Measurements from ENCODE around the gene RMDN2.

RMDN2 gene, protein sequence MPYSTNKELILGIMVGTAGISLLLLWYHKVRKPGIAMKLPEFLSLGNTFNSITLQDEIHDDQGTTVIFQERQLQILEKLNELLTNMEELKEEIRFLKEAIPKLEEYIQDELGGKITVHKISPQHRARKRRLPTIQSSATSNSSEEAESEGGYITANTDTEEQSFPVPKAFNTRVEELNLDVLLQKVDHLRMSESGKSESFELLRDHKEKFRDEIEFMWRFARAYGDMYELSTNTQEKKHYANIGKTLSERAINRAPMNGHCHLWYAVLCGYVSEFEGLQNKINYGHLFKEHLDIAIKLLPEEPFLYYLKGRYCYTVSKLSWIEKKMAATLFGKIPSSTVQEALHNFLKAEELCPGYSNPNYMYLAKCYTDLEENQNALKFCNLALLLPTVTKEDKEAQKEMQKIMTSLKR

DNA sequence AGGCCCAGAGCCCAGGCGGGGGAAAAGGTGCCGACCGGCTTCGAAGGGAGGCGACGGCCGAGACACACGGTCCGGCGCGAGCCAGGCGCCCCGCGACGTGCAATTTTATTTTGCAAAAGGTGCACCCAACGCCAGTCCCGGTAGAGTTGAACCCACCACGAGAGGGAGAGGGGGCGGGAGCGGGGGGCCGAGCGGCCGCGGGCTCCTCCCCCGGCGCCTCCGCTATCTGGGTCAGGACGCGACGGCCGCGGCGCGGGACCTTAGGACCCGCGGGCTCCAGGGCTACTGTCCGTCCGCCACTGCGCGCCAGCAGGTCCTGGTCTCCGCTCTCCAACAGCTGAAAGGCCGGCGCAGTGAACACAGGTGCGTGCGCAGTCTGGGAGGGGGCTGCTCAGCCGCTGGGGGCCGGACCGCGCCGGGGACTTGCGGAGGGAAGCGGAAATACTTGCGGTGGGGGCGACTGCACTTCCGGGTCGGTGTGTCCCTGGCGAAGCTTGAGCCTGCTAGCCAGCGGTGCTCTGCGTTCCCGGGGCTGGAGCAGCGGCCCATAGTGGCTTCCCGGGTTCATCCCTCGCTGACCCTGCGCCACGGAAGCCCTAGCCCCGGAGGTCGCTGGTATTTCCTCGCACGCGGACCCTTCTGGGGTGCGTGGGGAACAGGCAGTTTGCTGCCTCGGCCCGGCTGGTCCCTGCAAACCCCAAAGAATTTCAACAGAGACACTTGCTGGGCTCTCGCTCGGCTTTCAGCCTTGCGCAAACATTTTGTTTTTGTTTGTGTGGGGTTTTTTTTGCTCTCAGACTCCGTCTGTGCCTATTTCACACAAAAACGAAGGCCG, at the start of gene RMDN2:
RMDN2 (plus strand) TSS at position 225 of the 835 bp plus-strand sequence. CDS start 3,991 bp downstream, outside the sequence.
- peak; percentile 63 to 75 for DNase-seq

DNA sequence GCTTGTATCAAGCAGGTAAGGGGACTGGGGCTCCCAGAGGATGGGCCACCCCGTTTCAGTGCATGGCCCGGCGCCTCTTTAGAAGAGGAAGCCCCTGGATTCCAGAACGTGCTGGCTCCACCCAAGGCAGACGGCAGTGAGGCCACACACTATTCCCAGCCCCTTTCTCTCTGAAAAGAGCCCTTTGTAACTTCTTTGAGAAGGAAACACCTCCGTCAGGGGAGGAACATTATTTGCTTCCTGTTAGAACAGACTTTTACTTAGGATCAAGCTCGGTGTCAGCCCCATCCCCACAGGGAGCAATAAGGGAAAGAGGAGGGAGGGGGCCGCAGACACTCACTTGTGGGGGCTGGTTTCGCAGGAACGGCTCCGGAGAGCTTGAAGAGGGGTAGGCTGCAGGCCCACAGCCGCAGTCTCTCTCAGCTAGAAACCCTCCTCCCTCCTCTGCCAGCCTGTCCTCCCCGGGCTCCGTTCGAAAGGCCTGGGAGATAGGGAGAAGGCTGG, 49.6 kb upstream of the RMDN2 start:
- no peak for DNase-seq

DNA sequence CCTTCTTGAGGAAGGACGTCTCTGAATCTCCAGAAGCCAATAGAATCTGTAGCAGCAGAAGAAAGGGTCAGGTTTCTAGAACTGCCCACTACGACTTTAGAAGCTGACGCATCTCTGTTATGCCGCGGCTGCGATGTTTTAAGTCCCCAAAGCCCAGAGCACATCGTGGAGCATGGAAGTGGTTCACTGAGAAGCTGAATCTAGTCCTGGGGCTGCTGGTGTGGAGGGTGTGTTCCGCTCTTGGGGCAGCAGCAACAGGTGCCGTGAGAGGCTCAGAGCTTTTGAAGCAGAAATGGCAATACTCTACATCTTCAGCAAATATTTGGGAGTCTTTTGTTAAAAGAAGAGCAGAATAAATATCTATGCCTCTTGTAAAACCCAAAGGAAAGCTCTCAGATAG, 48.9 kb upstream of the RMDN2 start:
- DNase-seq = no peak

DNA sequence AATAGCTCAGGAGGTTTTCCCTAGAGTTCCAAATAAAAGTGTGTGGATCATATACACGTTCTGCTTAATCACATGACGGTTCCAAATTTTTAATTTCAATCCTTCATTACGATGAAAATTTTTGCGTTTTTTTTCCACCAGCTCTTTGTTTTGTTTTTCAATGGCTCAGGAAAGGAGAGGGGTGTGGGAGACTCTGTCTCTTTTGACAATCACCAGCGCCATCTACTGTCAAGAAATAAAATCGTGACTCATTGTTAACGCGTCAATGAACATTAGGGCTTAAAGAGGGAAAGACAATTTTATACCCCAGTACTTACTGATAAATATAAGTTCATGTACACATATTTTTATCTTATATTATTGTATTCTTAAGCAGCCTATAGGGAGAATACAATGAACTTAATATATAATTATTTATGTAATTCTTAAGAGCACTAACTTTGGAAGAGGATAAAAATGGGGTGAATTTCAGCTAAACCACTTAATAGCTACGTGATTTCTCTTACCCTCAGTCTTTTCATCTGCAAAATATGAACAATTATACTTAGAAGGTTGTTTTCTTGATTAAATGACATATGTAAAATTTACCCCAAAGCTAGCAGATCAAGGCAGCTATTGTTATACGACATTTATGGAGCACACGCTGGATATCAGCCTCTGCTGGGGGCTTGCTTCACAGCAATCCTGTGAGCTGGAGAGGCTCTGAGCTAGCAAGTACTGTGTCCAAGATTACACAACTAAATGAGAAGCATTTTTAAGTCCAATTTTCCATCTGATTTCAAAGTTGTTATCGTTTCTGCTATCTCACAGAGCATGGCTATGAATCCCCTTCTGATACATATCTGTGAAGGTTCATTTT, 47.4 kb upstream of the RMDN2 start:
- DNase-seq = peak in 1 of 2 donors; percentile 63

DNA sequence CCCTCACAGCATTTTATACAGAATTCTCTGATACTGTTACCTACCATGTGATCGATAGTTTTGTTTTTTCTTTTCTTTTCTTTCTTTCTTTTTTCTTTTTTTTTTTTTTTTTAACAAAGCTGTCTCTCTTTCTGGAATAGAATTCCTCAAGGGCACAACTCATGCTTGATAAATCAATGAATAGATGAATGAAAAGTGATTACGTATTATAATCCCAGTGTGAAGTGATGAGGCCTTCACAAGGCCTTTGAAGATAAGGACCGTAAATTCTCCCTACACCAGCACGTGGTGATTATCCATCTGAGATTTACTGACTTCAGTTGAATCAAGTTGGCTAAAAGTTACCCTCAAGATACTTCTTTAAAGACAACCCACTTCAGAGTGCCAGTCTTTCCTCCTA, 46.6 kb upstream of the RMDN2 start:
- no peak for DNase-seq

DNA sequence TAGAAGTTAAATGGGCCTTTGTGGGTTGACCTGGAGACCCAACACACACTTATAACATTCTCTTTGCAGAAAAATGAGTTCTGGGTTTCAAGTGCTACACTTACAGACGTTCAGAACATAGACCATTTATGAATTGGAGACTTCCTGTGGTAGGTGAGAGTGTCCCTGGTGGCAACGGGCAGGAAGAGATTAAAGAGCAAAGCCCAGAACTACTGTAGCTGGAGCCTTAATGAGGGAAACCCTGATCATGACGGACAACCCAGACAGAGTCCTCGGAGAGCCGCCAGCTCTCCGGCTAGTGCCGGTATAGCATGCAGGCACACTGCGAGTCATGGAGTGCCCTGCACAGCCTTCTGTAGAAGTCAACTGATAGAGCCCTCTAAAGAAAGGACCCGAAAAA, 44.5 kb upstream of the RMDN2 start:
- no peak for DNase-seq

DNA sequence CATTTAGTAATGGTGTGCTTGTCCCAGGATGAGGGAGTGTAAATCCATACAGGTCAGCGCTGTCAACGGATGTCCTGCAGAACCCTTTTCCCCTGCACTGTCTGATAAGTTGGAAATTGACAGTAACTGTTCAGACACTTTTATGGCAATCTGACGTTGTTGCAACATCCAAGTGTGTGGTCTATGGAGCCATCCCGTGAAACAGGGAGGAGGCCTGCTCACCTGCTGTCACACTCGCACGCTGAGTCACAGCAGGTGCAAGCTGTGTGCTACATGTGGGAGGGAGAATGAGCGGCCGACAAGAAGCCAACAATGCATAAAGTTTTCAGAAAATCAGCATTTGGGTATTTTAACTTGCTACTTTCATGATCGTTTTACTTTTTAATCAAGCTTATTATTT, 43.7 kb upstream of the RMDN2 start:
- DNase-seq = no peak

DNA sequence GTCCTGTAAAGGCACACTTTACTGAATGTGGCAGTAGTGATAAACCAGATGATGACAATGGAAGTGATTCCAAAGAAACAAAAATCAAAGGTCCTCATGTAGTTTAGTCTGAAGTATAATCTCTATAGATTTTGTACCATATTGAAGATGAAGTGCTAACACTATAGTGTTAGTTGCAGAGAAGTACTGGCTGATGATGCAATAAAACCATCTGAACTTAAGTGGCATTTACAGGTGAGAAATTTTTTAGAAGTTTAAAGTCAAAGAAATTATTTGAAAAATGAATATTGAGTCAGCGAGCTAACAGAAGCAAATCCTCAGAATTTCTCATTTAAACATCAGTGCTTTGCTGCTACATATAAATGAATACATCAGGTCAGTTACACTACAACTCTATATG, 43.1 kb upstream of the RMDN2 start:
- no peak for DNase-seq

DNA sequence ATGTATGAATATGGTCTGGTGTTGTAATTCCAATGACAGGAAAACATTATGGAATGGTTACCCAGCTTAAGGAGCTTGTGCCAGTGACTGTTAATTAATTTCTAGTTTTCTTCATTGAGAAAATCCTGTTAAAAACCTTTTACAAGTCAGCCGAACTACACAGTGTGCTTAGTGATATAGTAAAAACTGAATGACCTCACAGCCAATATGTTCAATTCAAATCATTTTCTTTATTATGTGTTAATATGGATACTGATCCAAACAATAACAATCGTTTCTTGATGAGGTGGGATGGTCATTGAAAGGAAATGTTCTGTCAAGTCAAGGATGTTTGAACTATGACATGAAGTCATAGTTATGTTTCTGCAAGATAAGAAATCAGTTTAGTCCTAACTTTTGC, 41.6 kb upstream of the RMDN2 start:
- DNase-seq = no peak

DNA sequence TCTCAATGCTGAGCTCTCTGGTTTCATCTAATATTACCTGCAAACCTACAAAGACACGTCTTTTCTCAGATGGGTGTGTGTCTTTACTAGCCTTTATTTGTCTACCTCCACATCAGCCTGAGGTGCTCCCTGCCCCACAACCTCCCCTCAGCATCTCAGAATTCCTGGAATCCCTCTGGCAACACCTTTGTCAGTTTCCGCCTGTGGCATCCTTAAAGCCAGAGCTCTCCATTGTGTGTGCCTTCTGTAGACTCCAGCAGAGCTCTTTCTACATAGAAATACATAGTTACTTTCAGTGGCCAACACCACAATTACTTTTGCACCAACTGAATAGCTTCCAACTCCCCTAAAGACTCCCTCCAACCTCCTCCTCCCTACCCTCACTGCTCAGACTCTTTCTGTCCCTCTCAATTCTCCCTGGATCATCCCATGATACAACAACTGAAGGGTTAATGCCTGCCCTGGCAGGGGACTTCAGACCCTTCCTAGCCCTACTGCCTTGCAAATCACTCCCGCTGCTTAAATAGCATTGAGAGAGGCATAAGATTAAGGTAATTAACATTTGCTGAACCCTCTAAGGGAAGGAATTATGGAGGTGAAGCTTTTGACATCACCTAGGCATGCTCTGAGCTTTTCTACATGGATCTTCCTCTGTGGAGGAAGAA, 39.6 kb upstream of the RMDN2 start:
- no peak for DNase-seq

DNA sequence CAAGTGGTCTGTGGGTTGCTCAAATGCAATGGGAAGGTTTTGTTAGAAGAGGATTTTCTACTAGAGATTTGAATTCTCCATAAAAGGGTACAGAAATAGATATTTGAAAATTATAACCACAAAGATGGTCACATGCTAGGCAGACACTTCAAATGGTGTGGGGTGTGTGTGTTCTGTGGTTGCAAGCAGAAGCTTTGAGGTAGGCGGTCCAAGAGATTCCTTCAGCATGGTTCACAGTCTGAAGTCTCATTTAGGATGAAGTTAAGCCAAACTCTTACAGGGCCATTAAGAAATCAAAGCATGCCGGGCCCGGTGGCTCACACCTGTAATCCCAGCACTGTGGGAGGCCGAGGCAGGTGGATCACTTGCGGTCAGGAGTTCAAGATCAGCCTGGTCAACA, 38.3 kb upstream of the RMDN2 start:
- DNase-seq = no peak

DNA sequence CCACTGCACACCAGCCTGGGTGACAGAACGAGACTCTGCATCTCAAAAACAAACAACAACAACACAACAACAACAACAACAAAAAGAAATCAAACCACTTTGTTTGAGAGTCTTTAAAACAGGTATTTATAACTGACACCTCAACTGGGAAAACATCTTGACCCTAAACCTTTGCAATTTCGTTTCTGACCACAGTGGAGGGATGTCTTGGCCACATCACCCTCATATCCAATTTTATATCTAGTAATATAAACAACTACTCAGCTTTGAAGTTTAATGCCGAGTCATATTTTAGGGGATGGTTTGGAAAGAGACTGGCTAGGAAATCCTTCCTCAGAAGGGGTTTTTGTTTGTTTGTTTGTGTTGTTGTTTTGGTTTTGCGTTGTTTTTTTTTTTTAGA, 37.8 kb upstream of the RMDN2 start:
- no peak for DNase-seq

DNA sequence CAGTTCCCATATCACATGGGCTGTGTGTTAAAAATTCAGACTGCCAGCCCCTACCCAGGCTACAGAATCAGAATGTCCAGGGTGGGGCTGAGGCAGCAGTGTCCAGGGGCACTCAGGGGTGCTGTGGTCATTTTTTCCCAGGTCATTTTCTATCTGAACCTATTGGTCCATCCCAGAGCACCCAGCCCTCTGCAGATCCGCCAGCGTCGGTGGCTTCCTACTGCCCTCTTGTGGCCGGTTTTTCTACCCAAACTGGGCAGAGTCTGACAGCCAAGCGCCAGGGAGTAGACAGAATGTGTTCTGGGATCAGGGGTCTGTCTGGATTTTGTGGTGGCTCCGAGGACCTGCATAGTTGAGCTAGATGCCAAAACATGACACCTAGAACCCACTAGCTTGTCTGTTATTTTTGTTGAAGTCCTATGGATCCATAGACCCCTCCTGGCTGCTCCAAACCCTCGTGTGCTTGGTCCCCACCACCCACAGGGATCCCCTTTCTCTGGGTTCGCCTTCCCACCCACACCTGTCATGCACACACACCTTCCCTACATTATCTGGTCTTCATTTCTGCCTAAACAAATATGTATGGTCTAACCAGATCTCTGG, 34.1 kb upstream of the RMDN2 start:
- peak; percentile 52 to 75 for DNase-seq

DNA sequence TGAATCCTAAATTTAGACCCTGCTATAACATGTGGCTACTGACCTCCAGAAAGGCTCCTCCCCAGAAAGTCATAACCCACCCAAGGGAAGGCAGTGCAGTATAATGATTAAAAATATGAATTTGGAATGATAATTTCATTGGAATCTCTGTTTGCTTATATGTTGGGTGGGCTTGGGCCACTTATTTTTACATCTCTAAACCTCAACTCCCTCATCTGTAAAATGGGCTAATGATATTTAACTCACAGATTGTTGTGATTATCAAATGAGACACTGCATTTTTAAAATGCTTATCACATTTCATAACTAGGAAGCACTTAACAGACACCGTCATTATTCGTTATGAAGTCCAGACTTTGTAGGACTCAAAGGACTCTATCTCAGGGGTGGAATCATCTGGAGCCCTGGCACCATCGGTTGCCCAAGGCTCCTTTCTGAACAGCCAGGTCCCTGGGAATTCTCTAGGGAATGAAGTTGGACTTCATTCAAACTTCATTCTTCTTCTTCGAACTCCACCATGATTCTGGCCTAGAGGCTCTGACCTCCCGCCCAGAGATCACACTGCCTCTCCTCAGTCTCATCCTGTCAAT, 33.1 kb upstream of the RMDN2 start:
- no peak for DNase-seq

DNA sequence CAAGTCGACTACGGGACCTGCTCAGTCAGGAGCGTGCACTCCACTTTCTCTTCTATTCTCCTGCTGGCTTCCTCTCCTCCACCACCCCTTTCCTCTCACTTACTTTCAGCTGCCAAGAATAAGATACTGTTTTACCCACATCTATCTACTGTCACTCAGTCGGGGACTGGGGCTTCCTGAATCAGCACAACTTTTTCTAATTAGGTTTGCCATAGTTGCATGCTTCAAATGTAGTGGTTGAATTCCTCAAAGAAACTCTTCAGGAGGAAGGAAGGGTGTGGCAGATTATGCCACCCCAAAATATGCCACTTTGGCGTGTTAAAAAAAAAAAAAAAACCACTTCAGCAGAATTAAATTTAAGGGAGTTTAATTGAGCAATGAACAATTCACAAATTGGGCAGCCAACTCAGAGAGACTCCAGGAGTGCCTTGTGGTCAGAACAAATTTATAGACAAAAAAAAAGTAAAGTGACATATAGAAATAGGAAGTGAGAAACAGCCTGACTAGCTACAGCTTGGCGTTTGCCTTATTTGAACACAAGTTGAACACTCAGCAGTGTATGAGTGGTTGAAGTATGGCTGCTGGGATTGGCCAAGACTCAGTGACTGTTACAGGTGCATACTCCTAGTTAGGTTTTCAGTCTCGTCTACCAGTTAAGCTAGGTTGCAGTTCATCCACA, 32.5 kb upstream of the RMDN2 start:
- no peak for DNase-seq

DNA sequence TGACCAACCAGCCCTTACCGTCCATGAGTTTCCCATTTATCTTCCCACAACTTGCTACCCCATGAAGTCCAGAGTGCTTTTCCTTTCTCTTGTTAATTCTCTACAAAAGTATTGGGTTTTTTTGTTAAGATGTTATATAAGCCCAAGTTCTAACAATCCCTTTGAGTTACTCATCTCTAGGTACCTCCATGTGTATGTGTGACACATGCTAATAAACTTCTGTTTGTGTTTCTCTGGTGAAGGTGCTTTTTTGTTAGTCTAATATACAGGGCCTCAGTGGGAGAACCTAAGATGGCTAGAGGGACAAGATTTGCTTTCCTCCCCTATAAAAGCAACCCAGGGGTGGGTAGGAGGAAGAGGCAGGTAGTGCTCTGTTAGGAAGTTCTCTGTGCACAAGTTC, 31.8 kb upstream of the RMDN2 start:
- no peak for DNase-seq

DNA sequence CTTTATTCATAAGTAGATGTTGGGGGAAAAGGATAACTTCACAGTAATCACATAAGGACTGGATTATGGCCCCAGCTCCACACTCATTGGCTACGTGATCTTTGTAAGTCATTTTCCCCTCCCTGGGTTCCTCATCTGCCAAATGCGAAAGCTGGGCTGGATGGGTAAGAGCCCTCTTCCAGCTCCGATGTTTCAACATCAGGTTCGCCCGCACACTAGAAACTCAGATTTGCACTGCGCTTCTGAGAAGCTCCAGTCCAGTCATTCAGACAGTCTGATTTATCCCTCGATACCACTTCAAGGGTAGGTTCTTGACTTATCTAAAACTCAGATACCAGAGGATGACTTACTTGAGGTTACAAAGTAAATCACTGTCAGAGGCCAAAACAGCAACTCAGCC, 31.0 kb upstream of the RMDN2 start:
- DNase-seq = no peak

DNA sequence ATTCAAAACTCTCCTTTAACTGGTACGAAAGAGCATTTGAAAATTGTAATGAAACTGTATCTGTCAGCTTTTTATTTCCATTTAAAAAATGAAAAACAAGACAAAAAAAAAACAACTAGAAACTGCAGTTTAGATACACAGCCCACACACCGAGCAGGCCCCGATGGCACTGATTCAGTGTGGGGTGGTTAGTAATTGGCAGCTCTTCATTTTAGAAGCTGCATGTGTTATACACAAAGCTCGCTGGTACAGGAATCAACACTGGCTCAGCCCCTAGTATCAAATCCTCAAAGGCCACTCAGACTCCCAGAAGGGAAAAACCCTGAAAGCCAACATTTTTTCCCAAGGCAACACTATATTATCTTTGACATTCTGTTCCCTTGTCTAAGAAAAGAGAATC, 30.5 kb upstream of the RMDN2 start:
- no peak for DNase-seq

DNA sequence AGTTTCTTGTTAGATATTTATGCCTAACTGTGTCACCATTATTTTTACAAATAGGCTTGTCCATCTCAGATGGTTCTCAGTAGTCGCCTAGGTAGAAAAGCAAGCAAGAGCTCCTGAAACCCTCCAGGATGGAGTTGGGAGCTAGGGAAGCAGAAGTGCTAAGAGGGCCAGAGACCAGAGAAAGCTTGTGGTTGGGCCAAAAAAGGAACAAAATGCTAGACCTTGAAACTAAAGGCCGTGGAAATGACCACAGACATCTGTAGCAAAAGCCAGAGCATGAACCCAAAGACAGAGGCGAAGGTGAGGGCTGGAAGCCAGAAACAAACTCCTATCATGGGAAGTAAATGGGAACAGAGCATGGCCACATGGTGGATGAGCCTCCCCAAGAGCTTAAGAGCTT, 29.9 kb upstream of the RMDN2 start:
- no peak for DNase-seq

DNA sequence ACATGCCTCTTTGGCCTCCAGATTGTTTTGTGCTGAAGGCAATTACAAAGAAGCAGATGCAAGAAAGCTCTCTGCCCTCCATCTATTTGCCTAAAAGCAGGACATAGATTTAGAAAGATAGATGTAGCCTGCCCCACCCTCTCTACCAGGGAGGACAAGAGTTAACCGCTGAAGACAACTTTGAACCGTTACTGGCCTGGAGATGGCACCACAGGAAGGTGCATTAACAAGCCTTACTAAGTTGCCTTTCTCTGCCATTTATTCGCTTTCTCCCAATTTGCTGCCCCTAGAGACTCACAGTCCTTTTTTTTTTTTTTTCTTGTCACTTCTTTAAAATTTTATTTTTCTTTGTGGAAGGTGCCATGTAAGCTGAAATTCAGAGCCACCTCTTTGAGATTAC, 28.8 kb upstream of the RMDN2 start:
- no peak for DNase-seq

DNA sequence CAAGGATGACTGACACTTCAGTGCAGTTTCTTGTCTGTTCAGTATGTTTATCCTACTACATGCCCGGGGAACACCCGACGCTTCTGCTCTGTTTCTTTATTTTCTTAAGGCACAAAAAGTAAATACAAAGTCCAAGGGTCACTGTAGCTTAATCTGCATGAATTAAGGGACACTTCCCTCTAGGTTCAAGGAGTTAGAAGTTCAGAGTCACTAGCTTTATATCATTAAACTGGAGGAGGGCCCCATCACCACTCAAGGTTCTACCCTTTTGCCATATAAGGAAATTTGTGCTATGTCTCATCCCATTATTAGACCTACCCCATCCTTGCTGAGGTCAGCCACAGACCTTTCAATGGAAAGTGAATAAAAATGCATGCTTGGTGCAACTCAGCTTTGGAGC, 27.6 kb upstream of the RMDN2 start:
- no peak for DNase-seq

All from activated CD4-positive, alpha-beta T cell treated with anti-CD3 and anti-CD28 coated beads for 4 hours (primary cell).